Stimulated activated CD4-positive, alpha-beta T cell treated with anti-CD3 and anti-CD28 coated beads, Interleukin-12 subunit alpha, Interleukin-12 subunit beta, amount 100 ng/mL, for 48 hours (primary cell): ENCODE data around the gene NAT8L.
"Not testable (repeated sequence)": the region's sequence is repeated elsewhere in the genome, so short reads cannot be mapped to it uniquely, and the experiment has no call there.

Source experiments
- DNase-seq, 3 donors: peaks; one replicate each; pipeline ENCODE4 v3.0.0-alpha.2; 2020; ENCODE audit warnings: low read depth in 2 of 3, low spot score in 1 of 3

The NAT8L gene, protein sequence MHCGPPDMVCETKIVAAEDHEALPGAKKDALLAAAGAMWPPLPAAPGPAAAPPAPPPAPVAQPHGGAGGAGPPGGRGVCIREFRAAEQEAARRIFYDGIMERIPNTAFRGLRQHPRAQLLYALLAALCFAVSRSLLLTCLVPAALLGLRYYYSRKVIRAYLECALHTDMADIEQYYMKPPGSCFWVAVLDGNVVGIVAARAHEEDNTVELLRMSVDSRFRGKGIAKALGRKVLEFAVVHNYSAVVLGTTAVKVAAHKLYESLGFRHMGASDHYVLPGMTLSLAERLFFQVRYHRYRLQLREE

DNA sequence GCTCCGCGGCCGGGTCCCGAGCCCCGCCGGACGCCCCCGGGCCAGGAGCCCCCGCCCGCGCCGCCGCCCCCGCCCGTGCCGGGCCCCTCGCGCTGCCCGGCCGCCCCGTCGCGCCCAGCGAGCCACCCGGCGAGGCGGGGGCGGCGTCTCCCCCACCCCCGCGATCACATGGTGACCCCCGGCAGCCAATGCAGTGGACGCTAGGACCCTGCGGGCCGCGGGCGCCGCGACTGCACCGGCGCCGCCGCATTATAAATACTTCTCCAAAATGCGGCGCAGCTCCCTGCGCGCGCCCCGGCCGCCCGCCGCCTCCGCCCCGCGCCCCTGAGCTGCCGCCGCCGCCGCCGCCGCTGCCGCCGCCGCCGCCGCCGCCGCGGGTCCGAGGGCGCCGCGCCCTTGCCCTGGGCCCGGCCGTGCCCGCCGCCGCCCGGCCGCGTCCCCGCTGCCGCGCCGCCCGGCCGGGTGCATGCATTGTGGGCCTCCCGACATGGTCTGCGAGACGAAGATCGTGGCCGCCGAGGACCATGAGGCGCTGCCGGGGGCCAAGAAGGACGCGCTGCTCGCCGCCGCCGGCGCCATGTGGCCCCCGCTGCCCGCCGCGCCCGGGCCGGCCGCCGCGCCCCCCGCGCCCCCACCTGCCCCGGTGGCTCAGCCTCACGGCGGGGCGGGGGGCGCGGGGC, at the start of gene NAT8L:
NAT8L (plus strand) TSS at position 282 of the 680 bp plus-strand sequence; CDS start at position 467, 185 bp downstream.
- DNase-seq = no peak

DNA sequence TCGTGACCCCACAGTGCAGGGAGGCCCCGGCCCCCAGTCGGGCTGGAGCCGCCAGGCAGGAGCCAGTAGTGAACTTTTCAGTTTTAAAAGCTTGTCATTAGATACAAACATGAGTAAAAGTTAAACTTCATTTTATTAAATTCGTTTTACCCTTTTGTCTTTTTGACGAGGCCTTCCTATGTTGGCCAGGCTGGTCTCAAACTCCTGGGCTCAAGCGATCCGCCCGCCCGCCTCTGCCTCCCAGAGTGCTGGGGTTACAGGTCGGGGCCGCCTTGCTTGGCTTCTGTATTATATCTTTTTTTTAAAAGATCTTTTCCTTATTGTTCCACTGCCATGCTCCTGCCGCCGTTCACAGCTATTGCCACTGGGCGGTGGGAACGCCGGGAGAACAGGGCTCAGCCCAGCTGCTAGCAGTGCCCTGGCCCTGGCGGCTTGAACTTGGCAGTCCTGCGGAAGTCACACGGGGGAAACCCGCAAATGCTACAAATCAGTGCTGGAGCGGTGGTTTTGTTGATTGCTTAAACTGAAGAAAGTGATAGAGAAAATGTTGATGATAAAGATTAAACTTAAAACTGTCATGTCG, 49.4 kb upstream of the NAT8L start:
- DNase-seq = peak; percentile 15 to 40 (median 37)

DNA sequence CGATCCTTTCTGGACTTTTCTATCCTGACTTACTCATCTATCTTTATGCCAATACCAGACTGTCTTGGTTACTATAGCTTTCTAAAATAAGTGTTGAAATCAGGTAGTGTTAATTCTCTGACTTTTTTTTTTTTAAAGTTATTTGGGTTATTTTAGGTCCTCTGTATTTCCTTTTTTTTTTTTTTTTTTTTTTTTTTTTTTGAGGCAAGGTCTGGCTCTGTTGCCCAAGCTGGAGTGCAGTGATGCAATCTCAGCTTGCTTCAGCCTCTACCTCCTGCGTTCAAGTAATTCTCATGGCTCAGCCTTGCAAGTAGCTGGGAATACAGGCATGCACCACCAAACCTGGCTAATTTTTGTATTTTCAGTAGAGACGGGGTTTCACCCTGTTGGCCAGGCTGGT, 47.5 kb upstream of the NAT8L start:
- no peak for DNase-seq

DNA sequence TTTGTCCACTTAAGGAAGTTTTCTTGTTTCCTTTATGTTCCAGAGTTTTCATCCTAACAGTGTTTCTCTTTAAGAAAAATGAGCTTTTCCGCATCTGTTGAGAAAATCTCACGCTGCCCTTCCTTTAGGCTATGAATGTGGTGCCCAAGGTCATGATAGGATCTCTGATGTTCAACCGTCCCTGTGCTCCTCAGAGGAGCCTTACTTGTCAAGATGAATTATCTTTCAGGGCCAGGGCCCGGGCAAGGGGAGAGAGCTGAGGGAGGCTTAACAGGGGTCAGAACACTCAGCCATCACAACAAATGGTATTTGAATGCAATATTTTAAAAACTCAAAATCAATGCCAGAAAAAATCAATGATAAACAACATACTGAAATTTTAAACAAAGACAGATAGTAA, 44.1 kb upstream of the NAT8L start:
- no peak for DNase-seq

DNA sequence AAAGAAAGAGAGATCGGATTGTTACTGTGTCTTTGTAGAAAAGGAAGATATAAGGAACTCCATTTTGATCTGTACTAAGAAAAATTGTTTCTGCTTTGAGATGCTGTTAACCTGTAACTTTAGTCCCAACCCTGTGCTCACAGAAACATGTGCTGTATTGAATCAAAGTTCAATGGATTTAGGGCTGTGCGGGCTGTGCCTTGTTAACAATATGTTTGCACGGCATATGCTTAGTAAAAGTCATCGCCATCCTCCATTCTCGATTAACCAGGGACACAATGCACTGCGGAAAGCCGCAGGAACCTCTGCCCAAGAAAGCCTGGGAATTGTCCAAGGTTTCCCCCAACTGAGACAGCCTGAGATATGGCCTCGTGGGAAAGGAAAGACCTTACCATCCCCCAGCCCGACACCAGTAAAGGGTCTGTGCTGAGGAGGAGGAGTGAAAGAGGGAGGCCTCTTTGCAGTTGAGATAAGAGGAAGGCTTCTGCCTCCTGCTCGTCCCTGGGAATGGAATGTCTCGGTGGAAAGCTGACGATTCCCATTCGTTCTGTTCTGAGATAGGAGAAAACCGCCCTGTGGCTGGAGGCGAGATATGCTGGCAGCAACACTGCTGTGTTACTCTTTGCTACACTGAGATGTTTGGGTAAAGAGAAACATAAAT, 37.6 kb upstream of the NAT8L start:
- DNase-seq = not testable (repeated sequence)

DNA sequence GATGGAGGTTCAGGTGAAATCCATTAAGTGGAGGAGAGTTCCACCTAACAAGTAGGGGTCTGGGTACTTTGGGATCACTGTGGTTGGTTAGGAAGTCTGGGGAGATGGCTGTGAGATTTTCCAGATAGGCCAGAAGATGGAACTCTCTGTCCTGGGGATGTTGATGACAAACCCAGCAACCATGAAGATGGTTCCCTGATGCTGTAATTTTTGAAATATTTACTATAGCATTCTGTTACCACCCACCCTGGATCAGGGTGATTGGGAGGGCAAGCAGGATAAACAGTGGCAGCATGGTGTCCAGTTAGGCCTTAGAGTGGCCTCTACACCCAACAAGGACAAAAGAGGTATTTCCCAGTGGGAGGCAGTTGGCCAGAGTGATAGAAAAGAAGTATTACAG, 34.4 kb upstream of the NAT8L start:
- no peak for DNase-seq

DNA sequence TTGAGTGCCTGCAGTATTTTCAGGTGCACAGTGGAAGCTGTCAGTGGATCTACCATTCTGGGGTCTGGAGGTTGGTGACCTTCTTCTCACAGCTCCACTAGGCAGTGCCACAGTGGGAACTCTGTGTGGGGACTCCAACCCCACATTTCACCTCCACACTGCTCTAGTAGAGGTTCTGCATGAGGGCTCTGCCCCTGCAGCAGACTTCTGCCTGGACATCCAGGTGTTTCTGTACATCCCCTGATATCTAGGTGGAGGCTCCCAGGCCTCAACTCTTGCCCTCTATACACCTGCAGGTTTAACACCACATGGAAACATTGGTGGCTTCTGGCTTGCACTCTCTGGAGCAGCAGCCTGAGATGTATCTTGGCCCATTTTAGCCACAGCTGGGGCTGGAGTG, 33.3 kb upstream of the NAT8L start:
- no peak for DNase-seq

DNA sequence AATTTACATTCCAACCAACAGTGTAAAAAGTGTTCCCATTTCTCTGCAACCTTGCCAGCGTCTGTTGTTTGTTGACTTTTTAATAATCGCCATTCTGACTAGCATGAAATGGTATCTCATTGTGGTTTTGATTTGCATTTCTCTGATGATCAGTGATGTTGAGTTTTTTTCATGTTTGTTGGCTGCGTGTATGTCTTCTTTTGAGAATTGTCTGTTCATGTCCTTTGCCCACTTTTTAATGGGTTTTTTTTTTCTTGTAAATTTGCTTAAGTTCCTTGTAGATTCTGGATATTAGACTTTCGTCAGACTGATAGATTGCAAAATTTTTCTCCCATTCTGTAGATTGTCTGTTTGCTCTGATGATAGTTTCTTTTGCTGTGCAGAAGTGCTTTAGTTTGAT, 32.0 kb upstream of the NAT8L start:
- not testable (repeated sequence) for DNase-seq

DNA sequence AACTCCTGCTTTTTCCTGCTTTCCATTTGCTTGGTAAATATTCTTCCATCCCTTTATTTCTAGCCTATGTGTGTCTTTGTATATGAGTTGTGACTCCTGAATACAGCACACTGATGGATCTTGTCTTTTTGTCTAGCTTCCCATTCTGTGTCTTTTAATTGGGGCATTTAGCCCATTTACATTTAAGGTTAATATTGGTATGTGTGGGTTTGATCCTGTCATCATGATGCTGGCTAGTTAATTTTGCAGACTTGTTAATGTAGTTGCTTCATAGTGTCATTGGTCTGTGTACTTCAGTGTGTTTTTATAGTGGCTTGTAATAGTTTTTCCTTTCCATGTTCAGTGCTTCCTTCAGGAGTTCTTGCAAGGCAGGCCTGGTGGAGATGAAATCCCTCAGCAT, 28.0 kb upstream of the NAT8L start:
- DNase-seq = not testable (repeated sequence)

DNA sequence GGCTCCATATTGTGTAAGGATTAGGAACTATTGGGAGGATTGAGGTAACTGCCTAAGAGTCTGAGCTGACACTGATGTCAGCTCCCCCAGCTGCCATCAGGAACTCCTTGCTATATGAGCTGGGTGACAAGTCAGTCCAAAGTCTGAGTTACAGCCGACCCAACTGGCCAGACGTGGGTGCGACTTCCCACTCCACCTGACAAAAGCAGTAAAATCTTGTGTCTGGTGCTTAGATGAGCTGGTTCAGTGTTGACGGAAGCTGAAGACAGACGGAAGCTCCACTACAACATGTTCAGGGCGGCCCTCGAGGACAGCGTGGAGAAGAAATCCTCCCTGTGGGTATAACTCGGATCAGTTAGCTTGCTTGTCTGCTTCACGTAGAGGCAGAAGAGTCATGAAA, 22.8 kb upstream of the NAT8L start:
- no peak for DNase-seq

DNA sequence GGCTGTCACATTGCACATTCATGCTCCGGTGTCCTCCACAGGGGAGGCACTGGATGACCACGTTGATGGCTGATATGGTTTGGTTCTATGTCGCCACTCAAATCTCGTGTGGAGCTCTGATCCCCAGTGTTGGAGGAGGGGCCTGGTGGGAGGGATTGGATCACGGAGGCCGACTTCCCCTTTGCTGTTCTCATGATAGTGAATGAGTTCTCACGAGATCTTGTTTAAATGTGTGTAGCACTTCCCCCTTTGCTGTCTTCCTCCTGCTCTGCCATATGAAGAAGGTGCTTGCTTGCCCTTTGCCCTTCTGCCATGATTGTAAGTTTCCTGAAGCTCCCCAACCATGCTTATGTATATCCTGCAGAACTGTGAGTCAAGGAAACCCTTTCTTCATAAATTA, 22.3 kb upstream of the NAT8L start:
- no peak for DNase-seq

DNA sequence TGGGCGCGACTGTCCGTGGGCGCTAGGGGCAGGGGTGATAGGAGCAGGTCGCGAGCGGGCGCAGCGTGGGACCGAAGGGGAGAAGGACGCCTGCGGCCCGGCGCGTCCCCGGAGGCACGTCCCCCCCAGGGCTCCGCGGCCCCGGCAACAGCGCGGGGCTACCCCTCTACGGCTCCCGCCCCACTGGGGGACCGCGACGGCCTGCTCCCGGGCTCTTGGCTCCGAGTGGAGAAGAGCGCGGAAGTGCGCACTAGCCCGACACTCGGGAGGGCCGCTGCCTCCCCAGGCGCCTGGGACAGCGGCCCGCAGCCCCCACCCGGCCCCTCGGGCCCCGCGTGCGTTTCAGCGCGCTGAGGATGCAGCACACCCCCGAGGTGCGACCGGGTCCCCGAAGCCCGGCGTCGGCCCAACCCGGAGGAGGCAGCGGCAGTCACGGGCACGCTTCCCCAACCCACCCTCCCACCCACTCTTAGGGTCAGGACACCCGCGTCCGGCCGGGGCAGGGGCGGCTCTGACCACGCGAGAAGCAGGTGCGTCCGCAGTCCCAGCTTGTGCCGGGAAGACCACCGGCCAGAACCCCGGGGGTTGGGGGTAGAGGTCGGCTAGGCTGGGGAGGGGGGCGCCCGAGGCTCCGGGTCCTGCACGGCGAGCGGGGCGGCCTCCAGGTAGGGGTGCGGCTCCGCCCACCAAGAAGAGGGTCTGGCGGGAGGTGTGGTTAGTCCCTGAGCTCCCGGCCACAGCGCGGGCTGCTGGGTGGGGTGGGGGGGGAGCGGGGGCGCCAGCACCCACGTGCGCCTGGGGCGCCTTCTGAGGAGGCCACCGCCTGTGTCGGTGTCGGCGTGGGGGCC, 18.5 kb upstream of the NAT8L start:
- DNase-seq = no peak

DNA sequence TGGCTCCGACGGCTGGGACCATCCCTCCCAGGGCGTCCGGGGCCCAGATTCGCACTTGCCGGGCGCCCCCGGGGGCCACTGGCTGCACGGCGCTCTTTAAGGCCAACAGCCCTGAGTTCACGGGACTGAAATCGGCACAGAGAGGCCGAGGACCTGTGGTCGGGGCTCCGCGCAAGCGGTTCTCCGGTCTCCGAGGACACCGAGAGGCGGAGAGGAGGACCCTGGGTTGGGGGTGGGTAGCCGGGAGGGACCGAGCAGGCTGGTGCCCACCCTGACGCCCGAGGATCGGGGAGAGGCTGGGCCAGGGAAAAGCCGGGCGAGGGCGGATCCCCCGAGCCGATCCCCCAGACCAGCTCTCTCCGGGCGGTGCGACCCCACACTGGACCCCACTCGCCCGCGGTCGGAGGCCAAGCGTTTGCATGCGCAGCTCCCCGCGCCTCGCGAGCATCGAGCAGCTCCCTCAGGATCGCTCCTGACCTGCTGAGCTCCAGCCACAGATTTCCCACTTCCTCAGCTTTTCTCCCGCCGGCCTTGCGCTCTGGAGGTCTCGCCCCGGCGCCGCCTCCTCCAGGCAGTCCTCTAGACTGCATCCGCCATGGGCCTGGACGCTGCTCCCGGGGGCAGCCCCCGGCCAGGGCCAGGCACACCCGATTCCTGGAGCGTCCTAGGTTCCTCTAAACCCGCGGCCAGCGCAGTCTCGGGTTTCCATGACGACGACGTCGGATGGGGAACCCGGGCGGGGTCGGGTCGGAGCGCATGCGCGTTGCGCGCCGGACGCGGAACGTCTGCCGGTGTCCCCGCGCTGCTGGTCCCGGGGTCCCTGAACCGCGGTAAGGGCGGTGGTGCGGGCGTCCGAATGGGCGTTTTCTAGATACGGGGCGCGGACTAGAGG, 17.6 kb upstream of the NAT8L start:
- DNase-seq = peak; percentile 82 to 88 (median 83)

DNA sequence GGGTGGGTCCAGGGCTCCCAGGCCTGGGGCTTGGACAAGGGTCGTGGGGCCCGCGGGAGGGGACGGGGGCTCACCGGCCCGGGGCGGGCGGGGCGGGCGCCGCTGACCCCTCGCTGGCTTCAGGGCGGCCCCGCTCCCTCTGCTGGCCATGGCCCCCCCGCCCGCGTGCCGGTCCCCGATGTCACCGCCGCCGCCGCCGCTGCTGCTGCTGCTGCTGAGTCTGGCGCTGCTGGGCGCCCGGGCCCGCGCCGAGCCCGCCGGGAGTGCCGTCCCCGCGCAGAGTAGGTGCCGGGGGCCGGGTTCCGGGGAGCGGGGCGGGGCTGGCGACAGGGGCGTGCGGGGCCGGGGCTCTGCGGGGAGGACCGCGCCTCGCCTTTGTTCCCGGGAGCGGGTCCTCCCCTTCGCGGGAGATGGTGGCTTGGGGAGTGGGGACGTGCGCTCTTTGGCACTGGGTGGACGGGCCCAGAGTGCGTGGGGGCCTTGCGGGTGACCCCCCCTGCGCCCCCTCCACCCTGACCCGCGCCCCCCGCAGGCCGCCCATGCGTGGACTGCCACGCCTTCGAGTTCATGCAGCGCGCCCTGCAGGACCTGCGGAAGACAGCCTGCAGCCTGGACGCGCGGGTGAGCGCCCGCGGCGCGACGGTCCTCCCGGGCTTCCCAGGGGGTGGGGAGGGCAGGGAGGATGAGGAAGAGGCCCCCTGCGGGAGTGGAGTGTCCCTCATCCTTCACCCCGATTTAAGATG, 16.8 kb upstream of the NAT8L start:
- peak in 1 of 3 donors; percentile 20 for DNase-seq

DNA sequence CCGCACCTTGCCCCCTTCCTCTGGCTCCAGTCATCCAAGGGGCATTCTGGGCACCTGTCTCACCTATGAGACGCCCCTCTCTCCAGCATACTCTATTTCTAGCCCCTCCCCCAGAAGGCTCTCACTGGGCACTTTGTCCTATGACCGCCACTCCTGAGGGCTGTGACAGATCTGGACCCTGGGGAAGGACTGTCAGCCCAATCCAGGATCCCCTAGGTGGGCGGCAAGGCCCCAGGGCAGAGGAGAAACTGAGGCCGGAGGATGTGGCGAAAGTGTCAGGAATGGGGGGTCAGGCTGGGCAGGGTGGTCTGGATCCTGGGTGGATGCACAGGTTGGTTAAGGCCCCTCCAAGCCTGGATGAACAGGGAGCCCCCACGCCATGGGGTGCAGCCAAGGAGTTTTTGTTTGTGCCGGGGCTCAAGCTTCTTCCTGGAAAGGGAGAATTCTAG, 16.2 kb upstream of the NAT8L start:
- DNase-seq = no peak

DNA sequence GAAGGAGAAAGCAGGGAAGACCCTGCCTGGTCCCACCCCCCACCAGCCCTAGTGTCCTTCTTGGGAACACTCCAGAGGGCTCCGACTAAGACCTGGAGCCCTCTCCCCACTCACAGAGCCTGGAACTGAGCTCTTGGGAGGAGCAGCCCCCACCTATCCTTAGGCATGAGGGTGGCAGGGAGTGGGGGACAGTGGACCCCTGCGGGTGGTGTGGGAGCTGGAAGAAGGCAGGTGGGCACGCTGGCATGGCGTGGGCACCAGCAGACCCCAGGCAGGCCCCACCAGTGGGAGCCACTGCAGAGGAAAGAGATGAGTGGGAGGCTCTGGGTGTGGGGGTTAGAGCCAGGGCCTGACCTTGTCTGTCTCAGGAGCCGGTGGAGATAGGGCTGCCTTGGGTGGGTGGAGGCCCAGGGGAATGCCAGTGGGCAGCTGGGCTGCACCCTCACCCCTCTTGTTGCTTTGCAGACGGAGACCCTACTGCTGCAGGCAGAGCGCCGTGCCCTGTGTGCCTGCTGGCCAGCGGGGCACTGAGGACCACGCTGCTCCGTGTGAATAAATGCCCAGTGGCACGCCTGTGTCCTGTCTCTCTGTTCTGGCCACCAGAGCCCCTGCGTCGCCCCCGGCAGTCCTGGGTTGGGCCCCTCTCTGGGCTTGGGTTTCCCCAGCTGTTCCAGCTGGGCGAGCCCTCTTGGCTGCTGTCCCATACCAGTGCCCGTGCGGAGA, 15.6 kb upstream of the NAT8L start:
- DNase-seq = no peak

DNA sequence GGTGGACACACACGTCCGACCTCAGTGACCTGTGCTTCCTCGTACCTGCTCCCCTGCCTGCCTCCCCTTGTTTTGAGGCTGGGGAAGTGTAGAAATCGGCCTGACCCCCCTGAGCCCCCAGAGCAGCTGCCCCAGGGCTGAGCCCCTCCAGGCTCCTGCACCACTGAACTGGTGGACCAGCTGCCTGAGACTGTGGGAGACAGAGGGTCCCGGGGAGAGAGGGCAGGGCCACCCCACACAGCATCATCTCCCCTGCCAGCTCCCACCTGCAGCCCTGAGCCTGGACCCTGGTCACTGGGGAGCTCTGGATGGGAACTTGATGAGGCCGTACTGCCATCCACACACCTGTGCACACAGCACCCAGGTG, 15.0 kb upstream of the NAT8L start:
- no peak for DNase-seq
